ENCODE data around the gene CARS2.
"Not testable (repeated sequence)": the region's sequence is repeated elsewhere in the genome, so short reads cannot be mapped to it uniquely, and the experiment has no call there.

The CARS2 gene

GRCh38 chr13:110705826-110706569, at the start of gene CARS2:
TSS of gene CARS2 (minus strand) at chr13:110706116. CDS start at chr13:110706093, 23 bp downstream.
- peak; percentile 87 to 93 (median 92) for DNase-seq (ENCODE audit: low read depth in 2 of 3, low spot score in 1 of 3)

DNA sequence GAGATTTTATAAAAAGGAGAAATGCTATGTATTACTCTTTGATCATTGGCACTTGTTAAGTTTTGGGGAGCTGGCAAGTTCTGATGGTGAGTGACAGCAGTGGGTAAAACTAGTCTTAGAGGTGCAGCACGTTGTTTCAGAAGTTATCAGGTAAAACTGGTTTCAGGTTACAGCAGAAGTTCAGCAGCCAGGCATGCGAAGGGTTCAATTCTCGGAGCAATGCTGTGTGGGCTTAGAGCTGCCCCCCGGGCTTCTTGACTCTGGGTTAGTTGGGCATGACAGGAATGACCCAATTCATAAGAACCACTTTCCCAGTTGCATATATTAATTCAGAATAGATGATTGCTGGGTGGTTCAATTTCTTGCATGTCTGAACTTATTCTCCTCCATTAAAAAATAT, 42.4 kb upstream of the CARS2 start:
- DNase-seq (ENCODE audit: low read depth in 2 of 3, low spot score in 1 of 3), result no peak

DNA sequence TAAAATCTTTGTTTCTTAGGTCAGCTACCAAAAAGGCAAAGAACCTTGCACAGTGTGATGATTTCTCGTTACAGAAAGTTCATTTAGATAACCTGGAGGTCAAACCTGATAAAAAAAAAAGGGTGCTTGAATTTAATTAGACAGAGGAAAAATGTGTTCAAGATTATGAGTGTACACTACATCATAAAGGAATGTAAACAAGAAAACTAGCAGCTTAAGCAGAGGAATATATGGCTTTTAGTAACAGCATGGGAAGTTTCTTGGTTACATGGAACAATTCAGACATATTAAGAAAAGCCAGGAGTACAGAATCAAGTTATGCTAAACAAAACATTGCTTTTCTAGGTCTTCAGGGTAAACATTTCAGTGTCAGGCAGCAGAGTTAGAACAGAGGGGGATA, 40.5 kb upstream of the CARS2 start:
- DNase-seq (ENCODE audit: low read depth in 2 of 3, low spot score in 1 of 3), result no peak

- no peak for DNase-seq (ENCODE audit: low read depth in 2 of 3, low spot score in 1 of 3)
Measured at GRCh38 chr13:110743687-110744086, 37.8 kb upstream of the CARS2 start.

DNA sequence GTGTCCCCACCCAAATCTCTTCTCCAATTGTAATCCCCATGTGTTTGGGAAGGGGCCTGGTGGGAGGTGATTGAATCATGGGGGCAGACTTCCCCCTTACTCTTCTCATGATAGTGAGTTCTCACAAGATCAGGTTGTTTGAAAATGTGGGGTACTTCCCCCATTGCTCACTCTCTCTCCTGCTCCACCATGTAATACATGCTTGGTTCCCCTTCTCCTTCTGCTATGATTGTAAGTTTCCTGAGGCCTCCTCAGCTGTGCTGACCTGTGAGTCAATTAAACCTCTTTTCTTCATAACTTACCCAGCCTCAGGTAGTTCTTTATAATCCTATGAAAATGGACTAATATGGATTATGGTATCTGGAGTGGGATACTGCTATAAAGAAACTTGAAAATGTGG, 31.6 kb upstream of the CARS2 start:
- no peak for DNase-seq (ENCODE audit: low read depth in 2 of 3, low spot score in 1 of 3)

GRCh38 chr13:110734561-110734960, 28.6 kb upstream of the CARS2 start:
- DNase-seq (ENCODE audit: low read depth in 2 of 3, low spot score in 1 of 3), result no peak

DNA sequence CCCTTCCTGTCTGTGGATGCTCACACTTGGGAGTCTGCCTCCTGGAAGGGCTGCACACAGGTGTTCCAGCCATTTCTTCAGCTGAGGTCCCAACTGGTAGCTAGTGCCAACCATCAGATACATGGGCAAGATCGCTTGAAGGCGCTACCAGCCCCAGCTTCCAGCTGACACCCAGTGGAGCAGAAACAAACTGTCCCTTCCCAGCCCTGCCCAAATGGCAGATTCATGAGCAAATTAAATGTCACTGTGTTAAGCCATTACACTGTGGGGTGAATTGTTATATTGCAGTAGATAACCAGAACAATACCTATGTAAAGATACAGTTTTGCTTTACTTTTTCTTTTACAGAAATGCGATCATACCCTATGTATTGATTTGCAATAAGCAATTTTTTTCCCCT, 25.2 kb upstream of the CARS2 start:
- DNase-seq (ENCODE audit: low read depth in 2 of 3, low spot score in 1 of 3), result no peak

DNA sequence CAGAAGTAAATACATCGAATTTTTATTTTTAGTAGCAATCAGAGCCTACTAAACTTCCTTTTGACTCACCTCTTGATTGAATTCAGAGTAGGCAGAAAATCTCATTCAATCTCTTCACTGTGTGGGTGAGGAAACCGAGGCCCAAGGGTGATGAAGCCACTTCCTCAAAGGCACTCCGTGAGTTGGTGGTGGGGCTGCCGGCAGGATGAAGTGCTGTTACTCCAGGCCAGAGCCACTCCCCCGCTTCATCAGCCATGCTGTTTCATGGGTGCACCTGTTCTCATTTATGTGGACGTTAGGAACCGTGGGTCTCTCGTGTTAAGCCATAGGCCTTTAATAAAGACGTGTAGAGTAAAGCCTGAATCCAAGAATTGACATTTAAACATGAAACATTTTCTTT, 20.8 kb upstream of the CARS2 start:
- peak; percentile 41 to 63 (median 61) for DNase-seq (ENCODE audit: low read depth in 2 of 3, low spot score in 1 of 3)

- not testable (repeated sequence) for DNase-seq (ENCODE audit: low read depth in 2 of 3, low spot score in 1 of 3)
Measured at GRCh38 chr13:110726153-110726552, 20.2 kb upstream of the CARS2 start.

DNA sequence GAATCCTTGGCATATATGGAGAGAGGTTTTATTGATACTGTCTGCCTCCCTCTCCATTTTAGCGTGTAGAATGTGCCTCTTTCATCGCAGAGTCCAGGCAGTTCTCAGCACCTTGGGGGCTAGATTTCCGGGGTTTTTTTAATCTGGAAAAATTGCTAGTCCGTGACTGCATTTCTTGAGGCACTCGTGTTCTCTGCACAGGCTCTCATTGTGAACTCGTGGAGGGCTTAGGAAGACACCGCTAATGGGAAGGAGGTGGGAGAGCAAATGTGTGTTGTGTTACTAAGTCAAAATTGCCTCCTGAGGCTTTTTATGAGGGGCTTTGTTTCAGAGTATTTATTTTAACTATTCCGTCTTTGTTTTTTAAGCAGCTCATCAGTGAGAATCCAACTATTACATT, 17.7 kb upstream of the CARS2 start:
- no peak for DNase-seq (ENCODE audit: low read depth in 2 of 3, low spot score in 1 of 3)

- DNase-seq (ENCODE audit: low read depth in 2 of 3, low spot score in 1 of 3), result no peak
Measured at GRCh38 chr13:110722971-110723370, 17.1 kb upstream of the CARS2 start.

GRCh38 chr13:110719036-110719710, 13.3 kb upstream of the CARS2 start:
- DNase-seq (ENCODE audit: low read depth in 2 of 3, low spot score in 1 of 3), result no peak

- no peak for DNase-seq (ENCODE audit: low read depth in 2 of 3, low spot score in 1 of 3)
Measured at GRCh38 chr13:110716247-110716515, 10.3 kb upstream of the CARS2 start.

DNA sequence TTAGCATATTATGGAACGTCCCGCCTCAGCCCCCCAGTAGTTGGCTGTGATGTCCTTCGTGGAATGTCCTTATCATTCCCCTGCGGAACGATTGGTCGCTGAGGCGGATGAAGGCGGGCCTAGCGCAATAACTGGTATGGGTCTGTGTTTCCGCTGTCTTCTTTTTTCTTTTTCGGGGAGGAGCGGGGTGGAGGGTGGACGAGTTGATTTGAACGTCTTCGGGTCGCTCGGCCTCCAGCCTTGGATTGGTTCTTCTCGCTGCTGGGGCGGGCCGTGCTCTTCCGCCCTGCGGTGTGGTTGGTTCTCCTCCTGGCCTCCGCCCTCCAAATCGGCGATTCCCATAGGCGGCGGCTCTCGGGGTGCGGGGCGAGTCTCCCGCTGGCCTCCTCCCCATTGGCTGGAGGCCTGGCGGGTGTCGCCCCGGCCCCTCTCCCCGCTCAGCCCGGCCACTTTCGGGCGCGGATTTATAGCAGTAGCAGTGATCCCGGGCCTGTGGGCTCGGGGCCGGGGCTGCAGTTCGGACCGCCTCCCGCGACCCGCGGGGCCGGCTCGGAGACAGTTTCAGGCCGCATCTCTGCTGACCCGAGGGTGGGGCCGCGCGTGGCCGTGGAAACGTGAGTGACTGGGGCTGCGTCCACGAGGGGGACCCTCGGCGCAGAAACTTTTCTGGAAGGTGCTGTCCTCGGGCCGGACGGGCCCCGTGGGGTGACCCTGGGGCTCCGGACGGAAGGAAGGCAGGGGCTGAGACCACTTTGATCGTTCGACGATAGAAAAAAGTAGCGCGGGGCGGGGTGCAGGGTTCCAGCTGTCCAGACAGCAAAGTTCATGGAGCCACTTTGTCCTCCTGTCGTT, 9.7 kb upstream of the CARS2 start:
- DNase-seq (ENCODE audit: low read depth in 2 of 3, low spot score in 1 of 3), result peak; percentile 93 to 95 (median 94)

- DNase-seq (ENCODE audit: low read depth in 2 of 3, low spot score in 1 of 3), result peak in 2 of 3 donors; percentile 22 to 27
Measured at GRCh38 chr13:110714797-110715394, 9.0 kb upstream of the CARS2 start.

- DNase-seq (ENCODE audit: low read depth in 2 of 3, low spot score in 1 of 3), result peak; percentile 49 to 55 (median 49)
Measured at GRCh38 chr13:110713981-110714796, 8.3 kb upstream of the CARS2 start.

DNA sequence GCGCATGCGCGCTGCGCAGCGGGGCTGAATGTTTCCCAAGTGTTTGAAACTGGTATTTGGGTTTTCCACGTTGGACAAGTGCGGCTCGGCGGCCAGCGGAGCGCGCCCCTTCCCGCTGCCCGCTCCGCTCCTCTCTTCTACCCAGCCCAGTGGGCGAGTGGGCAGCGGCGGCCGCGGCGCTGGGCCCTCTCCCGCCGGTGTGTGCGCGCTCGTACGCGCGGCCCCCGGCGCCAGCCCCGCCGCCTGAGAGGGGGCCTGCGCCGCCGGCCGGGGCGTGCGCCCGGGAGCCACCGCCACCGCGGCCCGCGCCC, 7.7 kb upstream of the CARS2 start, which contains the start of gene ING1:
Gene ING1 (plus strand): TSS at position 59 of the 311 bp plus-strand sequence. CDS start 450 bp downstream, outside the sequence.
- DNase-seq (ENCODE audit: low read depth in 2 of 3, low spot score in 1 of 3), result no peak

DNA sequence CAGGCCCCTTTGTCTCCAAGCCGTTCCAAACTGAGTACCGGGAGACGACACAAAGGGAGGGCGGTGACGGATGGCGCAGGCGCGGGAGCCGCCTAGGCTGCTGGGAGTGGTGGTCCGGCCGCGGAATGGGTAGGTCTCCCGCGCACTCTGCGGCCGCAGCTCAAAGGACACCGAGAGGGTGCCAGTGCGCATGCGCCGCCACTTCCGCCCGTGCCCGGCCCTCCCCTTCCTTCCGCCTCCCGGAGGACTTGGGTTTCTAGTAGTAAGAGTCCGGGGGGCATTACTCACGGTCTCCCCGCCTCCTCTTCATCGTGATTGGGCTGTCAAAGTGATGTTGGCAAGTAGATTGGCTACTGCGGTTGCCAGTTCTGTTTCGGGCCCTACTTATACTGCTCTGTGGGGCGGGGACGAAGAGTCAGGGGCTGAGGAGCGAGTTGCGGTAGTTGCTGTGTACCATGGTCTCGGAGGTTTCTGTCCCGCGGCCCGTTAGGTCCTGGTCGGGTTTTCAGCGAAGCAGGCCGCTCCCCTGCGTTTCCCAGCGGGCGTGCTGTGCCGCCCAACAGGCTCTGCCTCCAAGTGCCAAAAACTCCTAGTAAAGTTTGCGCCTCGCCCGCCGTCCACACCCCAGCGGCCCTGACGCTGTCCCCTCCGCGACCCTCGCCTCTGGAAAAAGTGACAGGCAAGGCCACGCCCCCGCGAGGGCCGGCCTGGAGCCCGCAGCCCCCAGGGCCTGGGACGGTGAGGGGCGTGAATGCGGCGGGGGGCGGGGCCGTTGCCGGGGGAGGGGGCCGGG, 7.1 kb upstream of the CARS2 start:
- peak; percentile 97 to 99 (median 98) for DNase-seq (ENCODE audit: low read depth in 2 of 3, low spot score in 1 of 3)

DNA sequence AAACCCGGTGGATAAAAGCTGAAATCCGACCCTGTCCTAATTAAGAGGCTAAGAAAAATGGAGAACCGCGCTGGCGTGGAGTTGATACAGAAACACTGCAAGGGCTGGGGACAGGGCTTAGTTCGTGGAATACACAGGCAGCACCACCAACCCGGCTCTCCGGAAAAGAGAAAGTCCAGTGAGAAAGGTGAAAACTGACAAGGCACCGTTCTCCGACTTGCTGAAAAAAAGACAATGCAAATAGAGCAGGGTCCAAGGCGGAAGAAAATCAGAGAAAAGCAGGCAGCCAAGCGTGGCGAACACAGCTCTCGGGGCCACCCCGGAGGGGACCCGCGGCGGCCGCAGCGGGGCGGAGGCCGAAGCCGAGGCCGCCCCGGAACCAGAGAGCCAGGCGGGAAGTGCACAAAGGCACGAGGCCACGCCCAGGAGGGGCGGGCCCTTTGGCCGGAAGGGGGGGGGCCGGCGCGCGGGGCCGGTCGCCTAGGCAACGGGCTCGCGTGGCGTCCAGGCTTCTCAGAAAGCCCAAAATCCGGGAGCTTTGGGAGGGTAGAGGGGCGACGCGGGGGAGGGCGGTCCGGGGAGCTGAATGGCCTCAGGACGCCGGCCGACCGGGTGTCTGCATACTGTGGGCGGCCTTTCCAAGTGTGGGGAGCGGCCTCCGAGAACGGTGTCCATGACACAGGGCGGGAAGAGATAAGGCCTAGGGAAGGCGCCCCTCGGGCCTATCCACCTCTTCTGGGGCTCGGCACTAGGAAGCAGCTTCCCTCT, 6.3 kb upstream of the CARS2 start:
- peak; percentile 74 to 85 (median 77) for DNase-seq (ENCODE audit: low read depth in 2 of 3, low spot score in 1 of 3)

Data from stimulated activated CD4-positive, alpha-beta T cell treated with anti-CD3 and anti-CD28 coated beads, Interleukin-12 subunit alpha, Interleukin-12 subunit beta, amount 100 ng/mL, for 48 hours (primary cell).